SK-MEL-5 (cell line): ENCODE measurements around the gene STAT5B. TPM values are rescaled to one million over a fixed set of nuclear protein-coding genes. Genes with fewer than 3 reads are reported as not detected.
"Not testable (repeated sequence)": the region's sequence is repeated elsewhere in the genome, so short reads cannot be mapped to it uniquely, and the experiment has no call there.

ENCODE experiments used
- DNase-seq: peaks from one replicate; pipeline ENCODE4 v3.0.0-alpha.2; 2016; ENCODE audit warnings: low read depth, low spot score
- in situ Hi-C: cut with HindIII; loops from 2 replicates; pipeline ENCODE4 v1.10.0; 2016; ENCODE audit warnings: low sequenced_read_pairs, high pct_unique_total_duplicates, low pct_unique_long_range_greater_than_20kb
- polyA plus RNA-seq, 2 experiments: library from polyadenylated mRNA; depleted of rRNA; stranded (reverse); fragments of >200 nt; gene quantifications; 2 replicates each; pipeline ENCODE4 v1.2.3, GENCODE V29; 2015
- total RNA-seq: library from RNA; depleted of rRNA; stranded (reverse); fragments of >200 nt; shearing (Covaris generic); gene quantifications from 2 replicates; pipeline ENCODE4 v1.2.3, GENCODE V29; 2014; rRNA removed

Gene STAT5B
- total RNA-seq, result 33.4 and 37.2 TPM in 2 replicates
- 42.9 and 48.2 TPM in 2 replicates for polyA plus RNA-seq (2015; cell fraction: cytosol; rRNA removed)
- polyA plus RNA-seq (2015; cell fraction: nucleus; rRNA removed), result 87.6 and 95.2 TPM in 2 replicates

GRCh38 chr17:42276359-42276608, at the start of gene STAT5B:
Gene STAT5B, minus strand, starts transcription at chr17:42276391. Its CDS starts 44,264 bp downstream, at chr17:42232127.
- DNase-seq, result peak; percentile 58
- in situ Hi-C loops, result no loop called here

DNA sequence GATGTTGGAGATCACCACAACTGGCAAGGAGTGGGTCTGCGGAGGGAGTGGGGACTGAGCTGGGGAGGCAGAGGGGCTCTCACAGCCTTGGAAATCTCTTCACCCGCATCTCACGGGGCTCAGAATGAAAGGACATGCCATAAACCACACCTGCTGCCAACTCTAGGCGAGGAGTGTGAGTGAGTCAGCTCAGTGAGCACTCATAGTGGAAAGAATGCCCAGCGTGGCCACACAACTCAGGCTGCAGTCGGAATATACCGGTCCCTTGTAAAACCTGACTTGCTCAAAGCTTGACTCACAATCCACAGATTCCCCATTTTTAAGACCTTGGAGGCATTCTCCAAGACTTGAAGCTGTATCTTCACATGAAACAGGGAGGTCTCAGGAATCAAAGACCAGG, 48.8 kb upstream of the STAT5B start:
- no peak for DNase-seq
- in situ Hi-C loops, result no loop called here

- DNase-seq, result no peak
- in situ Hi-C loops, result loop anchor here (25.0 kb wide), 1 partner anchor 189 kb away; no protein-coding TSS in a partner anchor
Observed at GRCh38 chr17:42323268-42323773, 47.1 kb upstream of the STAT5B start.

DNA sequence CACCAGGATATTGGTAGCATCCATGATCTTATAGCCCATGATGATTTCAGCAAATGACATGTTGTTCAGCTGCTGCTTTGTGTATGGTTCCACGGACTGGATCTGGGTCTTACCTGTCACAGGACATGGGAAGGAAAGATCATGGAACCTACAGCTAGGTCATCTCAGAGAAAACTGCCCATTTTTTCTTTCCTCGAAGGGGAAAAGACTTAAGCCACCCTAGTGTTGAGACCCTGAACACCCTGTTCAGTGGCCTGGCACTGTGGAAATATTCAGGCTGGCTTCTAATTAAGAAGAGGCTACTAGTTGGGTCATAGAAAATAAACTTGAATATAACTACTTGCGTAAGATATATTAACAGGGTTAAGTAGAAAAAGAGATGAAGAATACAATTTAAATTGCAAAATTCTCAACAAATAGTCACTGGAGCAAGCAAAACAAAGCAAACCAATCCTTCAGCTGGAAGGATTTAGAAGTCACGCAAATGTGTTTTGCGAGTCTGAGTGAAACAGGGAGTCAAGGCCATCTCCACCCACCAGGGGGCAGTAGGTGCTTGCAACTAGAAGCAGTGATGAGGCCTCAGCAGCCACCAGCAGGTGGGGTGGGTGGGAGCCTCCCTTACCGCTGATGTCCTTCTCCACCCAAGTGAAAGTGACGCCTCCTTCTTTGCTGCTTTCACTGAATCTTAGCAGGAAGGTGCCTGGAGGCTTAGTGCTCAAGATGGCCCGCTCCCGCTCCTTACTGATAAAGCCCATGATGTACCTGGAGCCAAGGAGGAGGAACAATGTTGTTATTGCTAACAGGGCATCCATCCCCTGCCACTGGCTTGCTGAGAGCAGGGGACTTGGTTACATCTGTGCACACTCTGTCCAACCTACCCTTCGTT, 46.4 kb upstream of the STAT5B start:
- peak; percentile 93 for DNase-seq
- in situ Hi-C loops, result loop anchor here (25.0 kb wide), 1 partner anchor 190 kb away; no protein-coding TSS in a partner anchor

- no peak for DNase-seq
- in situ Hi-C loops, result loop anchor here (25.0 kb wide), 1 partner anchor 191 kb away; no protein-coding TSS in a partner anchor
Observed at GRCh38 chr17:42321555-42321954, 45.4 kb upstream of the STAT5B start.

- not testable (repeated sequence) for DNase-seq
- in situ Hi-C loops, result loop anchor here (25.0 kb wide), 1 partner anchor 194 kb away; no protein-coding TSS in a partner anchor
Observed at GRCh38 chr17:42317967-42318366, 41.8 kb upstream of the STAT5B start.

DNA sequence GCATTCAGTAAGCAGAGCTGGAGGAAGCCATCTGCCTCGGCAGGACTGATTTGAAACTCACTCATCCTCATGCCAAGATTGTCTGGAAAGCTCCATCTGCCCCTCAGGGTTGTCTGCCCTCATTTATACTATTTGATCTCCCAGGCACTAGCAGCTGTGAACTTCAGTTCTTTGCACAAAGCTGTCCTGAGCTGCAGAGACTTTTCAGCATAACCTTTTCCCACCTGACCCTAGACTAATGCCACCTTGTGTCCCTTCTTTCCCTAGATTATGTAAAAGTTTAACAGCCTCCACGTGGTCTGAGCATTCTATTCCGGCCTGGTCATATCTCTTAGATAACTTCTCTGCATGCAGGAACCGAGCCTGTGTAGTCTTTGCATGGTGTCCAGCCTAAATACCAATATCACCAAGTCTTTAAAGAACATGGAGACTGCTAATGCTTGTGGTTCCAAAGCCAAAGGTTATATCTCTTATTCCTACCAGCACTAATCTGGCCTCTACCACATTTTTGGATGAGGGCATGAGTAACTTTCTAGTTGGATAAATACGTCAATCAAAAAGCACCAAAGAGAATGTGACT, 41.2 kb upstream of the STAT5B start:
- in situ Hi-C loops, result loop anchor here (25.0 kb wide), 1 partner anchor 195 kb away; no protein-coding TSS in a partner anchor
- no peak for DNase-seq

- in situ Hi-C loops, result loop anchor here (25.0 kb wide), 1 partner anchor 196 kb away; no protein-coding TSS in a partner anchor
- DNase-seq, result no peak
Observed at GRCh38 chr17:42316755-42317154, 40.6 kb upstream of the STAT5B start.

- no peak for DNase-seq
- in situ Hi-C loops, result loop anchor here (25.0 kb wide), 1 partner anchor 197 kb away; no protein-coding TSS in a partner anchor
Observed at GRCh38 chr17:42315402-42316156, 39.4 kb upstream of the STAT5B start.

DNA sequence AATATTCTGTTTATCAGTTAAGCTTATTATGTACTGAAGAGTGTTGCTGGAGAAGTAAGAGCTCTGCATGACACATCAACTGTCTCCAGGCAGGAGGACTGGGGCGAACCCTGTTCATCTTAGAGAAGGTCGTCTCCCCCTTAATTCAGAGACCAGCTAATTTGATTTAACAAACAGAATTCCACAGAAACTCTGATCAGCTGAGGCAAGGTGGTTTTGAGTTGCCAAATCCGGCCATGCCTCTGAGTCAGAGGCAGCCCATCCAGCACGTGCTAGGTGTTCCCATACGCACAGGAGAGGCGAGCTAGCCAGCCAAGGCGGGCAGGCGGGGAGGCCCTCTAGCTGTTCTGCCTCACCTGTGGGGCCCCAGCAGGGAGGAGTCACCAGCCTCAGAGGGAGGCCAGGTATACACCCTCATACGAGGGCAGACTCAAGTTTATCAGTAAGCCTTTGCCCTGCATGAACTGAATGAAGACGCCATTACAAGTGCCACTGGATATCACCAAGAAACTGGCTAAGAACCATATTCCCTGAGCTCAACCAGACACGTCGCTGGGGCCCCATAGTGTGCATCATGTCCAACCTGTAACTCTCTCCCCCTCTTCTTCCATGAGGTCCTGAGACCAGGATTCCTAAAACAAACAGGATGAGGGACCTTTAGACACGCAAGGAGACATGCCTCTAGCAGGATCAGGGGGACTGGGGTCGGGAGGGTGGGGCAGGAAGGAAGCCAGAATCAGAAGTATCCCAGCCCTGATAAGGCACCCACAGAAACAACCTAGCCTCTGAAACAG, 37.8 kb upstream of the STAT5B start:
- no peak for DNase-seq
- in situ Hi-C loops, result loop anchor here (25.0 kb wide), 1 partner anchor 198 kb away; no protein-coding TSS in a partner anchor

- in situ Hi-C loops, result loop anchor here (25.0 kb wide), 1 partner anchor 199 kb away; no protein-coding TSS in a partner anchor
- DNase-seq, result no peak
Observed at GRCh38 chr17:42313389-42313772, 37.2 kb upstream of the STAT5B start.

DNA sequence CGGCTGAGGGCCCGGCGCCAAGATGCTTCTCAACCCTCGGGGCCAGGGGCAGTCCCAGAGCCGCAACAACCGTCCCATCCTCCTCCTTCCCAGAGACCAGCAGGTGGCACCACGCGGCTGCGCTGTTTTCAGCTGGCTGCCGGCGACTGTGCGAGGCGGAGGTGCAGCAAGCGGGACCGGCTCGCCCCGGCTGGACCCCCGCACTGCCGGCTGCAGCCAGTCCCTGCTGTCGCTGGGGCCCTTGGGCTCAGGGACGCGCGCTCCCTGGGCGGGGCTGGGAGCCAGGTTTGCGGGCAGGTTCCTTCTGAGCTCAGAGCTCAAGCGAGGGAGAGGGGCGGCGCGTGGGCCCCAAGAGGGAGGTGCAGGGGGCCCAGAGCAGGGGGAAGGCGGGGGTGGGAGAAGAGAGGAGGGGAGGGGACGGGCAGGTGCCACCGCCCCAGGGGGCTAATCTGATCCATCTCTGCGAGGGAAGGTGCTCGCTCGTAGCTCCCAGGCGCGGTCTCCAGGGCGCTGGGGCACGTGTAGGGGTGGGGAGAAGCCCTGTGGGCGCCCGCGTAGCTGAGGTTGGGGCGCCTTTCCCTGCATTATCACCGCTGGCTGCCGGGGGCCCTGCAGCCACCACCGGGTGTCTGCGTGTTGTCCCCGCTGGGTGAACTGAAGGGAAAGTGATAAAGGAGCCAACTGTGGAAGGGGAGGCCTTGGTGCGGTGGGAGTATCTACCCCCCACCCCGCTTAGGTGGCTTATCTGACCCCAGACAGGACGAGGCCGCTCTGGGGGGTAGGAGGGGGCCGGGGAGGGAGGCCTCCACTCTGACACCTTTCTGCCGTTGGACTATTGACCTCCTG, 36.3 kb upstream of the STAT5B start:
- in situ Hi-C loops, result loop anchor here (25.0 kb wide), 1 partner anchor 200 kb away; no protein-coding TSS in a partner anchor
- DNase-seq, result peak; percentile 68

- in situ Hi-C loops, result loop anchor here (25.0 kb wide), 1 partner anchor 200 kb away; no protein-coding TSS in a partner anchor
- DNase-seq, result no peak
Observed at GRCh38 chr17:42312035-42312284, 35.8 kb upstream of the STAT5B start.

- DNase-seq, result peak; percentile 26
- in situ Hi-C loops, result loop anchor here (25.0 kb wide), 1 partner anchor 201 kb away; no protein-coding TSS in a partner anchor
Observed at GRCh38 chr17:42311240-42312034, 35.2 kb upstream of the STAT5B start.

- in situ Hi-C loops, result loop anchor here (25.0 kb wide), 1 partner anchor 202 kb away; no protein-coding TSS in a partner anchor
- DNase-seq, result no peak
Observed at GRCh38 chr17:42310787-42311215, 34.6 kb upstream of the STAT5B start.
